ENCODE data around the gene PPP1R14C.

PPP1R14C gene

GRCh38 chr6:150202934-150203333 is 60.1 kb downstream of the PPP1R14C start:
- peaks cover 7% of the 10 kb centered on the region for H3K4me1 Mint-ChIP-seq (ENCODE audit: low read depth)

GRCh38 chr6:150203378-150203777 is 60.5 kb downstream of the PPP1R14C start:
- H3K4me1 Mint-ChIP-seq (ENCODE audit: low read depth) = peaks cover 7% of the 10 kb centered on the region
- H3K27ac Mint-ChIP-seq = no peak overlapping the region
- H3K36me3 Mint-ChIP-seq (ENCODE audit: low read depth) = no peaks in the 10 kb centered on the region
- H3K4me3 Mint-ChIP-seq = no peak overlapping the region
- no peaks in the 10 kb centered on the region for H3K9me3 Mint-ChIP-seq
- DNase-seq = no peak
- H3K27me3 Mint-ChIP-seq = peaks cover 24% of the 10 kb centered on the region

More at GRCh38 chr6:150202934-150203333, 60.1 kb downstream of the PPP1R14C start:
- Mint-ChIP-seq H3K27ac (no peak overlapping the region), H3K27me3 (peaks cover 24% of the 10 kb centered on the region), H3K4me3 (no peak overlapping the region), H3K9me3 (no peaks in the 10 kb centered on the region), H3K36me3 (ENCODE audit: low read depth) (no peaks in the 10 kb centered on the region)
- DNase-seq = no peak

DNA sequence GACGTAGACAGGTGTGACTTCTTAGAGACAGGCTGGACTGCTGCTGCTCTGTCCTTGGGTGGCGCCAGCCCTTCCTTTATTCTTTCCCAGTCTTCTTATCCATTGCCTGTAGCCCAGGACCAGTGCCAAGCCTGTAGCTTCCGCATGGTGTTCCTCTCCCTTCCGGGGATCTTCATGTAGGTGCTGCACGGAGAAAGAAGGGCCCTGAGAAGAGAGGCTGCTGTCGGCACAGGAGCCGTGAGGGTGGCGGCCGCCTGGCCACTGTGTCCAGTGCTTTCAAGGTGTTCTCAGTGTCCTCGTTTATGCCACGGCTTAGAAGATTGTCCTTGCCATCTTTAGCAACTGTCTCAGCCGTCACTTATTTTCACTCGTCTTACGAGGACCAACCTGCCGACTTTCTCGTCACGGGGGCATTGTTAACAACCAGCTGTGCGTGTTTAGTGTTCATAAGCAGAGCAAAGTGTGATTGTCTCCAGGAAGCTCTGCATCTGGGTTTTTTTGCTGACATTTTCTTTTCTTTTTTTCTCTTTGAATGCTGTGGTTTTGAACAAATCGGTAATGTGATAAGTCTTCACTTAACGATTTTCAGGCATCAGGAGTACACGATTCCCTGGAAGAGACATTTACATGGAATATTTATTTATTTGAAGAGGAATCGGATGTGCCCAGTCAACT is 61.2 kb downstream of the PPP1R14C start:
- H3K36me3 Mint-ChIP-seq (ENCODE audit: low read depth) = no peaks in the 10 kb centered on the region
- H3K4me1 Mint-ChIP-seq (ENCODE audit: low read depth) = peaks cover 7% of the 10 kb centered on the region
- H3K27ac Mint-ChIP-seq = no peak overlapping the region
- no peak overlapping the region for H3K4me3 Mint-ChIP-seq
- H3K27me3 Mint-ChIP-seq = peaks cover 19% of the 10 kb centered on the region
- no peaks in the 10 kb centered on the region for H3K9me3 Mint-ChIP-seq
- no peak for DNase-seq

GRCh38 chr6:150204705-150205472 is 62.0 kb downstream of the PPP1R14C start:
- H3K27me3 Mint-ChIP-seq = peaks cover 18% of the 10 kb centered on the region
- peaks cover 7% of the 10 kb centered on the region for H3K4me1 Mint-ChIP-seq (ENCODE audit: low read depth)
- H3K4me3 Mint-ChIP-seq = no peak overlapping the region
- no peaks in the 10 kb centered on the region for H3K36me3 Mint-ChIP-seq (ENCODE audit: low read depth)
- no peak overlapping the region for H3K27ac Mint-ChIP-seq
- H3K9me3 Mint-ChIP-seq = no peaks in the 10 kb centered on the region
- DNase-seq = no peak

GRCh38 chr6:150207931-150208570 is 65.2 kb downstream of the PPP1R14C start:
- no peak for DNase-seq
- Mint-ChIP-seq H3K4me1 (ENCODE audit: low read depth) (peaks cover 3% of the 10 kb centered on the region), H3K36me3 (ENCODE audit: low read depth) (no peaks in the 10 kb centered on the region), H3K27ac (no peak overlapping the region), H3K4me3 (no peak overlapping the region), H3K9me3 (no peaks in the 10 kb centered on the region), H3K27me3 (peaks cover 27% of the 10 kb centered on the region)

GRCh38 chr6:150208611-150209352 is 65.9 kb downstream of the PPP1R14C start:
- Mint-ChIP-seq H3K27ac (no peak overlapping the region), H3K9me3 (no peaks in the 10 kb centered on the region), H3K4me1 (ENCODE audit: low read depth) (no peaks in the 10 kb centered on the region), H3K27me3 (peaks cover 25% of the 10 kb centered on the region), H3K36me3 (ENCODE audit: low read depth) (no peaks in the 10 kb centered on the region), H3K4me3 (no peak overlapping the region)
- DNase-seq = no peak

DNA sequence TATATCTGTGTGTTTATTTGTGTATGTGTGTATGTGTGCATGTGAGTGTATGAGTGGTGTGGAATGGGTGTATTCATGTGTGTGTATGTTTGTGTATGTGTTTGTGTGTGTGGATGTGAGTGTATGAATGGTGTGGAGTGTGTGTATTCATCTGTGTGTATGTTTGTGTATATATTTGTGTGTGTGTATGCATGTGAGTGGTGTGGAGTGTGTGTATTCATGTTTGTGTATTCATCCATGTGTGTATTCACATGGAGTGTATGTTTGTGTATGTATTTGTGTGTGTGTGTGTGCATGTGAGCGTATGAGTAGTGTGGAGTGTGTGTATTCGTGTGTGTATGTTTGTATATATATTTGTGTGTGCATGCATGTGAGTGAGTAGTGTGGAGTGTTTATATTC is 66.6 kb downstream of the PPP1R14C start:
- no peaks in the 10 kb centered on the region for H3K9me3 Mint-ChIP-seq
- no peaks in the 10 kb centered on the region for H3K4me1 Mint-ChIP-seq (ENCODE audit: low read depth)
- DNase-seq = no peak
- peaks cover 21% of the 10 kb centered on the region for H3K27me3 Mint-ChIP-seq
- H3K4me3 Mint-ChIP-seq = no peak overlapping the region
- no peak overlapping the region for H3K27ac Mint-ChIP-seq
- no peaks in the 10 kb centered on the region for H3K36me3 Mint-ChIP-seq (ENCODE audit: low read depth)

DNA sequence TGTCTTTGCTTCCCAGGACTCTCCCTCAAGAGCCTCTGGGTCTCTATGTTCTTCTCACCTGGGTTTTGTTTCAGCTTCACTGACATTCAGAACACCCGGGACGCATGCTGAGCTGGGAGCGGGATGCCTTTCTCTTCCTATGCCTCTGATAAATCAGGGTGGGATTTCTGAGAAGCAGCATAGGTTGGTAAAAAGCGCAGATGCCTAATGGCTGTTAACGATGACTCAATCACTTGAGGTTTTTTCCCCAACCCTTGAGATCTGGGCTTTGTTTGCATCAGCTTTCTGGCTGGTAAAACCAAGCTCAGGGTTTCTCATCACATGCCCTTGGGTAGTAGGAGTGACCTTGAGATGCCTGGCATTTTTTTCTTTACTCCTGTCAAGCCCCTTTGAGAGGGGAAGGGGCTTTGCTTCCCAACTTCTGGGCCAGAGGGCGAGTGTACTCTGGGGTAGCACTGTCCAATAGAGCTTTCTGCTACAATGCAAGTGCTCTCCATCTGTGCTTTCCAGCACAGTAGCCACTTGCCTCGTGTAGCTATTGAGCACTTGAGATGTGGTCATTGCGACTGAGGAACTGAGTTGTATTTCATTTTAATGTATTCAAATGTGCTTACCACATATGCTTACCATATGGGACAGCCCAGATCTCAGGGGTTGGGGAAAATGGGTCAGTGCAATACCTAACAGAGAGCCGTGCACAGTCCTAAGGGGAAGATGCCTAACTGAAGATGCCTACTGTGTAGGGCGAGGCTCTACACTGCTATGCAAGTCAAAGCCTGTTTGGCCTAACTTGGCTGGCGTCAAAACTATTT is 69.1 kb downstream of the PPP1R14C start:
- Mint-ChIP-seq H3K4me1 (ENCODE audit: low read depth) (no peaks in the 10 kb centered on the region), H3K36me3 (ENCODE audit: low read depth) (no peaks in the 10 kb centered on the region), H3K27ac (no peak overlapping the region), H3K27me3 (peaks cover 15% of the 10 kb centered on the region), H3K4me3 (no peak overlapping the region), H3K9me3 (no peaks in the 10 kb centered on the region)
- no peak for DNase-seq

DNA sequence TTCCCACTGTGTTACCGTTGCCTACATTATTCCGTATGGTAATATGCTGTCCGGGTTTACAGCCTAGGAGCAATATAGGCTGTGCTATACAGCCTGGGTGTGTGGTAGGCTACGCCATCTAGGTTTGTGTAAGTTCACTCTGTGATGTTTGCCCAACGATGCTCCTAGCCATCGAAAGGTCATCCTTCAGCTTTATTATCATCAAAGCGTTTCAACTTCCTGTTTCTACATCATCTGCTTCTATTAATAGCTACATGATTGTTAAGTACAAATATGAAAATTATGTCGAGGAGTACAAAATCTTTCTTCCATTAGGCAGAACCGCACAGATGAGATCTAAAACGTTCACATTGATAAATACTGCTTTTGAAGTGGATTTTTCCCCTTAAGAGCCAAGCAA is 69.9 kb downstream of the PPP1R14C start:
- no peak overlapping the region for H3K27ac Mint-ChIP-seq
- H3K9me3 Mint-ChIP-seq = no peaks in the 10 kb centered on the region
- H3K4me3 Mint-ChIP-seq = no peak overlapping the region
- peaks cover 15% of the 10 kb centered on the region for H3K27me3 Mint-ChIP-seq
- no peaks in the 10 kb centered on the region for H3K4me1 Mint-ChIP-seq (ENCODE audit: low read depth)
- no peak for DNase-seq
- H3K36me3 Mint-ChIP-seq (ENCODE audit: low read depth) = no peaks in the 10 kb centered on the region

DNA sequence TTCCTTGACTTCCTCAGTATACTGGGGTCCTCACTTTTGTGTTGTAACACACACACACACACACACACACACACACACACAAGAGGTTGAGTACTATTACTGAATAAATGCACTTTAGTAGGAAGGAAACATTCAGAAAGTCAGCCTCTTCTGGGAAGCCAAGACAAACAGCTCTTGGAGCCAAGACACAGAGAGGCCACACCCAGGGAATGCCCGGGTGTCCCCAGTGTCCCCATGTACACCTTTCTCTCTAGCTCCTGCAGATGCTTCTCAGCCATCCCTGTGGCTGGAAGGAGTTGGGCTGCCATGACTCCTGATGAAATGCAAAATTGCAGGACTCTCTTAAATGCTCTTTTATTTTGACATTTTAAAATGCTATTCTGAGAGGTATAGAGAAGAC is 70.5 kb downstream of the PPP1R14C start:
- Mint-ChIP-seq H3K27me3 (peaks cover 15% of the 10 kb centered on the region), H3K9me3 (no peaks in the 10 kb centered on the region), H3K36me3 (ENCODE audit: low read depth) (no peaks in the 10 kb centered on the region), H3K27ac (no peak overlapping the region), H3K4me1 (ENCODE audit: low read depth) (no peaks in the 10 kb centered on the region), H3K4me3 (no peak overlapping the region)
- no peak for DNase-seq

DNA sequence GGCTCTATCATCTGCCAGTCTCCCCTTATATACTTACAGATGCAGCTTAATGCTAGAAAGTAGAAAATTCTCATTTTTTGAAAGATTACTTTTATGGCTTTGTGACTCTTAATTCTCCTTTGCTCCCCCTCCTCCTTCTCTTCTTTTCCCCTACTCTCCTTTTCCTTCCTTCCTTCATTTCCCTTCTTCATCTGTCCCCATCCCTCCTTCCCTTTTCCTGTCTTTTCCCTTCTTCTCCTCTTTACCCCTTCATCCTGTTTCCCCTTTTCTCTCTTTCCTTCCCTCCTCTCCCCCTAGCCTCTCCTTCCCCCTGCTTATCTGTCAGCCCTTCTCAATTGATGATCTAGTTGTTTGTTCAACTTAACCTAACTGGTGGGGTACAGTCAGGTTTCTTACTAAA is 71.5 kb downstream of the PPP1R14C start:
- Mint-ChIP-seq H3K4me1 (ENCODE audit: low read depth) (no peaks in the 10 kb centered on the region), H3K27me3 (peaks cover 15% of the 10 kb centered on the region), H3K9me3 (no peaks in the 10 kb centered on the region), H3K4me3 (no peak overlapping the region), H3K27ac (no peak overlapping the region), H3K36me3 (ENCODE audit: low read depth) (no peaks in the 10 kb centered on the region)
- no peak for DNase-seq

DNA sequence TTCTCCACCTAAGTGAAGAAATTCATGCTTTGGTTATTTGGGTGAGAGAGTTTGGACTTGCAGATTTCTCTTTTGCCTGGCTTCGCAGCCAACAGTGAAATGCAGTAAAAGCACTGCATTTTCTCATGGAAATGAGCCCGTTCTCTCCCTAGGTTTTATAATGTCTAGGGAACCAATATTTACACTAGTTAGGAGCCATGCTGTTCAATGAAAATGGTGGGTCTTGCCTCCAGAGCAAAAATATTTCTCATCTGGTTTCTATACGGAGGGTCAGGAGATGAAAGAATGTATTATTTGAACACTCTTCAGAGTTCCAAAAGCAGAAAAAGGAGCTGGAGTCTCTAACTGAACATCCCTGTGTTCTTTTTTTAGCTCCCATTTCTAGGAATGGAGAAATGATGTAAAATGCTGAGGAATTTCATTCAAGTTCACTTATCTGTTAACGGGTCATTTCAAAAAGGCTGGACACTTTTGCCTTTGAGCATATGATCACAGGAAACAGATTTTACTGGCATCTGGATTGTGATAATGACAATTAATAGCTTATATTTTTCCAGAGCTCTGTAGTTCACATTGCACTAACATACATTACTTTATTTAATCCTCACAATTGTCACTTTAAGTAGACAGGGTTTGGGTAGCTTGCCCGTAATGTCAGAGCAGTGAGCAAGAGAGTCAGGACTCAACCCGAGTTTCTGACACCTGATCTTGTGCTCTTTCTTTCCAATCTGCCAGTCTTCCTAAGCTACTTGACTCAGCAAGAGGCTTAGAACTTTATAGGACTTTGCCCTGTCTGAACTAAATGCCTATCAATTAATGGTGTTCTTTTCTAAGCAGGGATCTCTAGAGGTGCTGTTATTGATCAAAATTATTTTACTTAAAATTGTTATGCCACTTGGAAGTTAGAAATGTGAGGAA is 78.0 kb downstream of the PPP1R14C start:
- H3K27ac Mint-ChIP-seq = no peak overlapping the region
- no peaks in the 10 kb centered on the region for H3K9me3 Mint-ChIP-seq
- H3K4me1 Mint-ChIP-seq (ENCODE audit: low read depth) = no peaks in the 10 kb centered on the region
- no peak for DNase-seq
- no peak overlapping the region for H3K4me3 Mint-ChIP-seq
- H3K36me3 Mint-ChIP-seq (ENCODE audit: low read depth) = no peaks in the 10 kb centered on the region
- peaks cover 24% of the 10 kb centered on the region for H3K27me3 Mint-ChIP-seq

- H3K27ac Mint-ChIP-seq = no peak overlapping the region
- H3K36me3 Mint-ChIP-seq (ENCODE audit: low read depth) = no peaks in the 10 kb centered on the region
- H3K4me1 Mint-ChIP-seq (ENCODE audit: low read depth) = no peaks in the 10 kb centered on the region
- no peaks in the 10 kb centered on the region for H3K9me3 Mint-ChIP-seq
- DNase-seq = no peak
- peaks cover 44% of the 10 kb centered on the region for H3K27me3 Mint-ChIP-seq
- no peak overlapping the region for H3K4me3 Mint-ChIP-seq
Measured at GRCh38 chr6:150224820-150225219, 82.0 kb downstream of the PPP1R14C start.

All from activated T-cell treated with anti-CD3 and anti-CD28 coated beads, Interleukin-2, amount 50 U/mL, for 24 hours (primary cell).